HG02642 (cell line): ENCODE results near the gene DAP.
"Not testable (repeated sequence)": the region's sequence is repeated elsewhere in the genome, so short reads cannot be mapped to it uniquely, and the experiment has no call there.

ENCODE experiments used
- ATAC-seq: cut with Tn5 transposase; IDR thresholded peaks from one replicate; pipeline ENCODE4 v1.9.1; 2021; ENCODE audit warnings: mild to moderate bottlenecking; ENCODE audit not compliant: unreplicated experiment, poor library complexity

DAP gene

GRCh38 chr5:10761185-10761932 lies at the start of gene DAP:
Gene DAP (minus strand): TSS chr5:10761234. CDS start chr5:10761068, 166 bp downstream.
- peak; percentile 80 for ATAC-seq

- ATAC-seq, result no peak
Observed at GRCh38 chr5:10808347-10809226, 47.6 kb upstream of the DAP start.

- ATAC-seq, result no peak
Observed at GRCh38 chr5:10801931-10802666, 41.1 kb upstream of the DAP start.

- no peak for ATAC-seq
Observed at GRCh38 chr5:10800852-10801251, 39.8 kb upstream of the DAP start.

- no peak for ATAC-seq
Observed at GRCh38 chr5:10797261-10797660, 36.2 kb upstream of the DAP start.

GRCh38 chr5:10793785-10794184 lies 32.8 kb upstream of the DAP start:
- no peak for ATAC-seq

GRCh38 chr5:10792336-10792735 lies 31.3 kb upstream of the DAP start:
- ATAC-seq, result no peak

GRCh38 chr5:10789726-10790125 lies 28.7 kb upstream of the DAP start:
- ATAC-seq, result no peak

GRCh38 chr5:10789021-10789420 lies 28.0 kb upstream of the DAP start:
- ATAC-seq, result no peak

- no peak for ATAC-seq
Observed at GRCh38 chr5:10788358-10788757, 27.3 kb upstream of the DAP start.

- ATAC-seq, result no peak
Observed at GRCh38 chr5:10786835-10787234, 25.8 kb upstream of the DAP start.

- not testable (repeated sequence) for ATAC-seq
Observed at GRCh38 chr5:10780208-10780607, 19.2 kb upstream of the DAP start.

- no peak for ATAC-seq
Observed at GRCh38 chr5:10779592-10779991, 18.6 kb upstream of the DAP start.

GRCh38 chr5:10778179-10778910 lies 17.3 kb upstream of the DAP start:
- ATAC-seq, result no peak

GRCh38 chr5:10775646-10776045 lies 14.6 kb upstream of the DAP start:
- ATAC-seq, result no peak

- ATAC-seq, result no peak
Observed at GRCh38 chr5:10772901-10773585, 12.0 kb upstream of the DAP start.

GRCh38 chr5:10768328-10768899 lies 7.4 kb upstream of the DAP start:
- ATAC-seq, result no peak

GRCh38 chr5:10762776-10763500 lies 1.9 kb upstream of the DAP start:
- no peak for ATAC-seq
